Activated CD8-positive, alpha-beta memory T cell treated with anti-CD3 and anti-CD28 coated beads for 4 hours (primary cell): ENCODE measurements around the gene VAV2.

Experiments used
- DNase-seq, 2 donors: peaks; one replicate each; pipeline ENCODE4 v3.0.0-alpha.2; 2020; ENCODE audit warnings: low read depth in 2 of 2

VAV2 gene

DNA sequence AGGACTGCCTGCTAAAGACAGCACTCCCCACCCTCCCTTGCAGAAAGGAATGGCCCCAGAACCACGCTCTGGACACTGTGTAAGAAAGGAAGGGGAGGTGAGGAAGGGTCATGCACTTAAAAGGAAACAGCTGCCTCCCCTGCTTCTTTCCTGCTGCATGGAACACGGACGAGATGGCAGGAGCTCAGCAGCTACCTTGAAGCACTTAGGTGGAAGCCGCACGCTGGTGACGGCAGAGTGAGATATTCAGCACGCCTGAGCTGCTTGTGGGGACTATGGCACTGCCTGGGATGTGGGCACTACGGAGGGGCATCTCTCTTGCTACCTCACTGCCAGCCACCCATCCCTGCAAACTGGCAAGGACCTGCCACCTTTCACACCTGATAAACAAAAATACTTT is 101.5 kb downstream of the VAV2 start:
- no peak for DNase-seq

DNA sequence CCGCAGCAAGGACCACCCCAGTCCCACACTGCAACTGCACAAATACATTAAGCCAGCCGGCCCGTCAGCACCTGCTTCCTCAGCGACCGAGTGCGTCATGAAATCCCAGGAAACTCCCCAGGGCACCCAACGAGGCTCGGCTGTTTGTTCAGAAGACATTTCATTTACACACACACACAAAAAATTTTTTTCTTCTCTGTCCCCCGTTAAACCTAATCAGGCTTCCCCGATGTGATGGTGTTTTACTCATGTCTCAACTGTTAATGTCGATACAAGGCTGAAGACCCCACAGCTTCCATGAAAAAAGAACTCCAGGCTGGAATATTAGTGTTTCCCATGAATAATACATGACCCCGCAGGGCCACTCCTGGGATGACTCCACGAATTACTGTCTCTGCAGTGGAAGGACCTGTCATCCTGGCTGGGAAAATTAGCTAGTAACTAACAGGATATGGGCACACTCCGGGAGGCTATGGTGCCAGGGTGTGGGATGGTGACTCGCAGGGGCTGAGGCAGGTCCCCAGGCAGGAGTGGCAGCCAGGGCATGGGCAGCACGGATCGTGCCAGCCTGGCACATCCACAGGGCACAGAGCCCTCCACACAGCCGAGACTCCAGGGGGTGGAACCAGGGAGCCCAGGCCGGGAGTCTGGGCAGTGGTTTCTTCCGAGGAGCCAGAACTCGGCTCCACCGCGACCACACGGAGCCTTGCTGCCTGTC is 102.4 kb downstream of the VAV2 start:
- DNase-seq: no peak

DNA sequence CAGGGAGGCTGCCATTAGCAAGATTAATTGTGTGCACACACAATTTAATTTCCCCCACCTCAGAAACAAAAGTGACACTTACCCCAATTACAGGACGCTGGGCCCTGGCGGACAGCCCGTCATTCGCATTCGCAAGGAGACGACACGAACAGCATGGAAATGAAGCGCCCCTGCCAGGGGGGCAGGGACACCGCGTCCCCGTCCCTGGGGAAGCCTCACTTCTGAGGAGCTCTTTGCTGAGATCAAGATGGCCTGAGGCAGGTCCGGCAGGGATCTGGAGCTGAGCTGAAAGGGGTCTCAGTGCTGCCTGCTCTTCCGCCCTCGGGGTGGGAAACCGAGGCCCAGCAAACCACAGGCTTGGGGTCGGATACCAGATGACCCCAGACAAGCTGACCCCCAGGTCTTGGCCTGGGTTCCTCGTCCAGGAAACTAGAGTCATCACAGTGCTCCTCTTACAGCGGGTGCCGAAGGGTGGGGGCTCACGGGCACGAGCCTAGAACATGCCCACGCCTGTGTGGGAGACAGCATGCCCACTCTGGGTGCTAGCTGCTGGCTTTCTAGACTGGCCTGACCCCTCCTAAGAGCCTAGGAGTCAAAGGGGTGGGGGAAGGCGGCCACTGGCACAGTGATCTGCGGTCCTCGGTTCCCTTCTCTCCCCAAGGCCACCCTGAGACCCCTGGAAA is 103.2 kb downstream of the VAV2 start:
- DNase-seq: no peak

DNA sequence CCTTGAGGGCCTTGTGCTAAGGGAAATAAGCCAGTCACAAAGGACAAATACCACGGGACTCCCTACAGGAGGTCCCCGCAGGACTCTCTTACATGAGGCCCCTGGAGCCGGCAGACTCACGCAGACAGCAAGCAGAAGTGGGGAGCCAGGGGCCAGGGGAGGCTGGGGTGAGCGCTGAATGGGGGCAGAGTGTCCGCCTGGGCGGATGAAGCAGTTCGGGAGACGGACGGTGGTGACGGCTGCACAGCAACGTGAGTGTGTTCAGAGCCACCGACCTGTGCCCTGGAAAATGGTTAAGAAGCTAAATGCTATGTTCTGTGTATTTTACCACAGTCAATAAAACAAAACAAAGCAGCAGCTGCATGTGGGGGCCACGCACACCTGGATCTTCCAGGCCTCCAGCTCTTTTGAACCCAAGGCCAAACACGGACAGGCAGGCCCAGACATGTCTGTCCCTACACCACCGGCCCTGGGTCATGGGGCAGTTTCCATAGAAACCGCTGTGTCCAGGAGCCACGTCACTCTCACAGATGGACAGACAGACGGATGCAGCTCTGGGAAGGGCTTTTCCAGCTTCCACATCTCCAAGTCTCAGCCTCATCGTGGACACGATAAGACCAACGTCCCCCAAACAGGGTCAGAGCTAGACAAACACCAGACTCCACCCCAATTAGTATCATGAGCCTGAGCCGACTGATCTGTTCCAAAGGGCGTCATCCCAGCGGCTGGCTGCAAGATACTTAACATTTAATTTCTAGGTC is 103.9 kb downstream of the VAV2 start:
- DNase-seq: no peak

DNA sequence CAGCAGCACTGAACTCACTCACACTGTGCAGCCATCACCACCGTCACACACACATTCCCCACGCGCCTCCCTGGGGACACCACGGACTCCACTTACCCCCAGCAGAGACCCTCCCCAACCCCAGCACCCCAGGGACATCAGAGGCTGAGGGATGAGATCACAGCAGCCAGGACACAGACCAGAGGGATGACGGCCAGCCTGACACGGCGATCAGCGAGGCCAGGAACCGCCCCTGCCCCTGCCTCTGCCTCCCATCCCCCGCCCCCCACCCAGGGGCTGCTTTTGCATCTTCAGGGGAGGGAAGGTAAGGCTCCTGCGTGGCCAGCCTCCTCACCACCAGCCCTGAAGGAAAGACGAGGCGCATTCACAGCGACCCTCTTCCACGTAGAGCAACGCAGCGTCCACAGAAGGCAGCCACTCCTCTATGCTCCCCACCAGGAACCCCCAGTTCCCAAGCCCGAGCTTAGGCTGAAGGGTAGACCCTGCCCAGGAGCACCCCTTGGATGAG is 104.5 kb downstream of the VAV2 start:
- DNase-seq: no peak

DNA sequence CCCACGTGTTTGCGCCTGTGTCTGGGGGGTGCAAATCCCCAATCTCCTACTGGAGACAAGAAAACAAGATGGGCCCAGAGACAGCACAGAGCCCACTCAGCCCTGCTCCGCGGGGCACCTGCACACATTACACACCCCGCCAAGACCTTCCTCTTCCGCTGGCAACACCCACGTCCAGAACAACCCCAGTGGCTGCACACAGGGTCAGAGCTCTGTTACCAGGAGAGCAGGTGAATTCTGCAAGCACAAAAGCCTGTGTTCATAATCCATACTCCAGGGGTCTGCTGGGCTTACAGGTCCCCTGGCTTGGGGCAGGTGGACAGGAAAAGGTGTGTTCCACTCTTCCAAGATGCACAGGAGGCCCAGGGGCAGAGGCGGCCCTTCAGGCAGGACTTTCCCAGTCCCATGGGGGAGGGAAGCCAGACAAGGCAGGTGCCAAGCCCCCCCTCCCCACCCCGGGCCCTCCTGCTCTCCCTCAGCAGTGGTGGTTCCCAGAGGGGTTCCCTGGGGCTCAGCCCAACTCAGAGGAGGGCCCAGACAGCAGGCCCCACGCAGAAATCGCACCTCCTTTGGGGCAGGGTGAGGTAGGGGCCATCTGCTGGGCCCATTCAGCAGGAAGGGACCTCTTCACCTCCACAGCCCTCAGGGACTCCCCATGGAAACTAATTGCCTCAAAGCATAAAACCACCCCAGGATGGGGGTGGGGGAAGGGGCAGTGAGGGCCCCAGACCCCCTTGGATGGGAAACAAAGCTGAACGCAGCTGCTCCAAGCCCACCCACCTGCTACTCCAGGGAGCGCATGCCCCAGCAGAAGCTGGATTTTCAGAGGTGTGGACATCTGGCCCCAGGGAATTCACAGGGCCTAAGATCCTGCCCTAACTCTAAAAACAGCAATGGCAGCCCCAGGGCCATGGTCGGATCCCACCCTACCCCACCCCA is 105.3 kb downstream of the VAV2 start:
- DNase-seq: no peak

DNA sequence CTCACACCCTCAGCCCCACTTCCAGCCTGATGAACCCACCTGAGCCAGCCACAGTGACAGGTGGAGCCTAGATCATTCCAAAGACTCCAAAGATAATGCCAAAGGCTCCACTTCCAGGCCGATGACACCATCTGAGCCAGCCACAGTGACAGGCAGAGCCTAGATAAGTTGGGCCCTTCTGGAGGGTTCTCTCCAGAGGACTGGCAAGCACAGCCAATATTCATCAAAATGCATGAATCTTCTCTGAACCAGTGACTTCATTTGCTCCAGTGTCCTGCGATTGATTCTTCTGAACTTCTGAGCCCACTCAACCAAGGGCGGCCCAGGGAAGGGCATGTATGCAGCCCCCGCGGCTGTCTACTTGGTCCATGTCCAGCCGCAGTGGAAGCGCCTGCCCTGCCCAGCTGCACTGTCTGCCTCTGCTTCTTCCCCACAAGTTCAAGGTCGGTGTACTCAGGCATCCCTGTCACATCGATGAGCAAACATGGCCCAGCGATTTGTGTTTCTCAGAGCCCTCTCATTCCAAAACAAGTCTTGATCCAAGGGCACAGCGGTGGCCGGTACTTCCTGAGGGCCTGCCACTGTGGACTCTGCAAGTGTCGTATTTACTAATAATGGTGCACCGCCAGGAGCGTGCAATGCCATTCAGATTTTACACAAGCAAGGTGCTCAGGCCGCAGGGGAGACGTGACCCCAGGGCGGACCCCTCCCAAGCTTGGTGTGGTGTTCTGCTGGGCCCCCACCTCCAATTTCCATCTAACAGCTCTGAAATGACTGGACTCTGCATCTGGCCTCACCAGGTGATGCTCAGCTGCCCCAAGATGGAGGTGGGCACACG is 107.0 kb downstream of the VAV2 start:
- DNase-seq: no peak

DNA sequence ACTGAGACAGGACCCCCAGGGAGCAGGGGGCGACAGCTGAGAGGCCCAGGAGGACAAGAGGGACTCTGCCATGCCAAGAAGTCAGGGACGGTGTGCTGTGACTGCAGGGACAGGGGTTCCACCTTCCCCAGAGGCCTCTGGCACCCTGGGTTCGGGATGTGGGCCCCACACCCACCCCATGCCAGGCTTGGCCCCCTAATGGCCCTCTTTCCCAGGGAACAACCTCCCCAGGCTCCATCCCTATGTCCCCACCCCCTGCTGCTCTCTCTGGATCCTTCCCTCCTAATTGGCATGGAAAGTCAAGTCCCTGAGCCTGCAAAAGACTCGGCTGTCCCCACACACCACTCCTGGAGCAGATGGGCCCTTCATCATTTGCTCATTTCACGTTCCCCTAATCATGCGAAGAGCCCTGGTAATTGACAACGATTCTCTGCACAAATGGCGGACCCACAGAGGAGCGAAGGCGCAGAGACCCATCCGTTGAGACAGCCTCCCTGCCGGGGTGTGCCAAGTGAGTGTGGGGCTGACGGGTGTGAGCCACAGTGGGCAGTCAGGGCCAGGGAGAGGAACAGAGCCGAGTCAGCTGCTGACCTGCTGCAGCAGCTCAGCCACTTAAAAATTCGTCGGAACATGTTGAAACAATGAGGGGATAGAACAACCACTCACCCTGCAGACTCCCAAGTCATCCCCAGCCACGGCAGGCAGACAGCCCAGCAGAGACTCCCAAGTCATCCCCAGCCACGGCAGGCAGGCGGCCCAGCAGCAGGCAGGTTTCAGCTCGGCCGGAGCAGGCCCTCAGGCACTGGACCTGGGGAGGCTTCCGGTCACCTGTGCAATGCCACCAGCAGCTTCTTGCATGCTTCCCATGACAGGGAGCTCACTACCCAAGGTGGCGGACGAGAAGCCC is 109.0 kb downstream of the VAV2 start:
- DNase-seq: no peak

DNA sequence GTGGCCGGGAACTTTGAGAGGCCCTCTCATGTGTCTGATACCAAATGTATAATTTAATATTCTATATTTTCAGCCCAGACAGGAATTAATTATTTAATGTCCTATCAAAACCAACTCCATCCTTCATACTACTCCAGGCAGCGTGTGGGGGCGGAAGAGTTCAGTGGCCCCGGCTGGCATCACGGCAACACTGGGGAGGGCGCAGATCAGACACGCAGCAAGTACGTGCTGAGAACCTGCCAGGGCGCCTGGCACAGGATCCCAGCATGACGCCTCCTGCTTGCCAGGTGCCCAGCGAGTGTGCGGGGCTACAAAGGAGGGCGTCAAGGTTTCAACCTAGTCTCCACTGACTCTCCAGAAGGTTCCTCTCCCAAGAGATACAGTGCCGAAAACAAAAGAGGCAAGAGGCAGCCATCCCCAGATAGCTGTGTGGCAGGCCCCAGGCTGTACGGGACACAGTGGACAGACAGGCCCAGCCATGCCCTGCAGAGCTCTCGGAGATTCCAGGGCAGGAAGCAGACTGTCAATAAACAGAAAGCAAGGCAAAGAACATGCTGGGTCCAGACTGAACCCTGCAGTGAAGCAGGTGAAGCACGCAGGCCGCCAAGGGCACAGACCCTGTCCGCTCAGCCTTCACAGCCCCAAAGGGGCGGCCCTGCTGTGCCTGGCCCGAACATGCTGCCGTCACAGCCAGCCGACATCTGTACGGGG is 110.3 kb downstream of the VAV2 start:
- DNase-seq: no peak

DNA sequence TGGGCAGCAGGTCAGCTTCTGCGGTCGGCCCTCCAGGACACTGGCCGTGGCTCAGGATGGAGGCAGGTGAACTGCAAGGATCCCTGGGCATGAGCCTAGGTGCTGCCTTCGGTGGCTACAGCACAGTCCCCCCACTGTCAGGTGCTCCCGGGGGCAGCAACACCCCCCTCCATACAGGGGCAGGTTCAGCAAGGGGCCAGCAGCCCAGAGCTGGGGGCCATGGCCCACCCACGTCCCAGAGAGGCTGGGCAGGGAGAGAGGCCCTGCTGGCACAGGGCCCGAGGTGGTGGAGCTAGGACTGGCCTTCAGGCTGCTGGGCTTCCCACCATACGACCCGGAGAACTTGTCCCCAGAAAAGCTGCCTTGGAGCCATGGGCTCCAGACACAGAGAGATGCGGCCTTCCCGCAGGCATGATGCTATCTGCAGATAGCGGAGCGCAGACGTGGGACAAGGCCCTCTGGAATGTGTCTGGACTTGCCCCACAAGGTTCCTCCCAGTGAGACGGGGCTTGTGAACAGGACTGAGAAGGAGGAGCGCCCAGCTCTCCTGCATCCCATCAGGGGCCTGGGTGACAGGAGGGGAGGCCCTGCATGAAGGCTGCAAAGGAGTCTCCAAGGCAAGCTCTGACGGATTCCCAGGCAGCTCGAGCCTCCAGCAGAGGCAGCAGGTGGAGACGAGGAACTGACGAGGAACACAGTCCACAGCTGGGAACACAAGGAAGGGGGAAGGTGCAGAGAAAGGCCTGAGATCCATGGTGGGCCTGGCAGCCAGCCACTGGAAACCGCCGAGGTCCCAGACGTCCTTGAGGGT is 111.1 kb downstream of the VAV2 start:
- DNase-seq: no peak

DNA sequence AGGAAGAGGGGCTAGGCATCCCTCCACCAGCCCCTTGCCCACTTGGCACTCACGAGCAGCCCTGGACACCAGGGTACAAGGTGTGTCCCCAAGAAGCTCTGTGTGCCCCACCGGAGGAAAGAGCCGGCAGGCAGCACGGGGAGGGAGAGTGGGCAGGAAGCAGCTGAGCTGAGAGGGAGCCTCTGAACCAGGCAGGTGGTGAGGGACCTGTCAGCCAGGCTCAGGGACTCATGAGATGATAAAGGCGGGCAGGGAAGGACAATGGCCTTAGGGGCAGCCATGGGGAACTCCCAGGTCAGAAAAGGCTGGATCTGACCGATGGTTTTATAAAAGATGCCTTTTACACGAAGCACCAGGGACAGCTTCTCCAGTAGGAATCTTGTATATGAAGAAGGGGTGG is 112.0 kb downstream of the VAV2 start:
- no peak for DNase-seq

DNA sequence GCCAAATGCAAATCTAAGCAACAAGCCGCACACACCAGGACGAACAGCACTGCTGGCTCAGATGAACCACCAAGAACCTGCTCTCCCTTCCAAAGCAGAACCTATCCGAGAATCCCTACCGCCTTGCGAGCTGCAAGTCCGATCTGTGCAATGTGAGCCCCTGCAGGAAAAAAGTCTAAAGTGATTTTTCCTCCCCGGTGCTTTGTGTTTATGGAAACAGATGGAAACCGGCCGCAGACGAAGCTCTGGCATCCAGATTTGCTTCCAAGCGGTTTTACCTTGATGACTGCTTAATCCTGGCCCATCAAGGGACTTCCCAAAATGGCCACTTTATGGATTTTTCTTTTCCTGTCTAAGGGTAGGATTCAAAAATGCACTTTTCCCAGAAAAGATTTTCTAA is 112.5 kb downstream of the VAV2 start:
- DNase-seq: no peak

DNA sequence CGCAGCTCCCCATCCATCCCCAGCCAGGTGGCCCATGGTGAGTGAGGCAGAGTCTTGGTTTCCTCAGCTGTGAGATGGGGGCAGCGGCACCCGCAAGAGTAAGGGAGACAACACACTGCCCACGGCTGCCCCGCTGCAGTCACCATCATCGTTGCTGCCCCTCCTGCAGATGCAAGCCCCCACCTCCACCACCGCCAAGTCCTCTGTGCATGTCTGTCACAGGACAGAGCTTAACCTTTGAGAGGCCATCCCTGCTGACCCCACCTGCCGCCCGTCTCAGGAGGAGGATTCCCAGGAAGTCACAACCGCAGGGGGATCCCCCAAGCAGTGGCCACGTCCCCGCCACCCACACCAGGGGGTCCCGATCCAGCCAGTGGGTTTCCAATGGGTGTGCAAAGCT is 113.7 kb downstream of the VAV2 start:
- no peak for DNase-seq

DNA sequence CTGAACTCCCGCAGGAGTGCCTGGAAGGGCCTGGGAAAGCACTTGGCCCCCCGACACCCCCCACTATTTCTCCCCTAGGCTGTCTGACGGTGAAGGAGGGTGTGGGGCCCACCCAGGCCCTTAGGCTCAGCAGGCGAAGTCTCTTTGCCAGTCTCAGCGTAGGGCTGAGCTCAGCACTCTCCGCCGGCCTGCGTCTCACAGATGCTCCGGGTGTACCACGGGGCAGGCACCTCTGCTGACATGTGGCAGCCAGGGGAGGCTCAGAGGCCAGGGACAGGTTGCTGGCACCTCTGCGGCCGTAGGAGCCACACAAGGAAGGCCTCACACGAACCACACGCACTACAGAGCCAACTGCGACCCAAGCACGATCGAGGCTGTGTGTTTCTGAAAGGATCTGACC is 114.2 kb downstream of the VAV2 start:
- DNase-seq: no peak

DNA sequence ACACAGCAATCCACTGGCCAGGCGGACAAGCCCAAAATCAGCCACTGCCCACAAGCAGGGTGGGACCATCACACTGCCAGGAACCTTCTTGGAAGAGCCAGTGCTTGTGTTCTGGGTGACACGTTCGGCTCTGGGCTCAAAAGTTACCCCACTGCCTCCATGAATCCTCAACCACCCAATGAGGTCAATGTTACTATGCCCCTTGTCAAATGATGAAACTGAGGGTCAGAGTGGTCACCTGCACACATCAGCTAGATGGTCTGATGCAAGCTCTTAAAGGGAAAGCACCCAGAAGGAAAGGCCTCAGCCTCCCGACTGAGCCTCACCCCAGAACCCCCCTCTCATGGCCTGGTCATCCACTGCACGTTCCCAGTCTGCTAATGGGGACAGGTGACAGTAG is 114.8 kb downstream of the VAV2 start:
- no peak for DNase-seq

DNA sequence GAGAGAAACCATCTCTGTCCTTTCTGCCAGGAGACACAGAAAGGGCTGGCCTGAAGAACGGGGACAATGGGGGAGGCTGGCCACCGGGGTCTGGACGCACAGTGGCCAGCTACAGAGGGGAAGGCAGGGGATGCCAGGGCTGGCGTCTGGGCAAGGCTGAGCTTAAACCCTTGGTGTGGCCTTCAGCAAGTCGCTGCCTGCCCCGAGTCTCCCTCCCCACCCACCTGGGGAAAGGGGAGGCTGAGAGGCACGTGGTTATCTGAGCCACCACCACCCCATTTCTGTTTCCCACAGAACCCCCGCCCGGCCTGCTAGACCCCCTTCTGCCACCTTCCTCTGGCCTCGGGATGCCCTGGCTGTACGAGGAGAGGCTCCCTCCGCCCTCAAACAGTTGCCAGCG is 115.3 kb downstream of the VAV2 start:
- no peak for DNase-seq

DNA sequence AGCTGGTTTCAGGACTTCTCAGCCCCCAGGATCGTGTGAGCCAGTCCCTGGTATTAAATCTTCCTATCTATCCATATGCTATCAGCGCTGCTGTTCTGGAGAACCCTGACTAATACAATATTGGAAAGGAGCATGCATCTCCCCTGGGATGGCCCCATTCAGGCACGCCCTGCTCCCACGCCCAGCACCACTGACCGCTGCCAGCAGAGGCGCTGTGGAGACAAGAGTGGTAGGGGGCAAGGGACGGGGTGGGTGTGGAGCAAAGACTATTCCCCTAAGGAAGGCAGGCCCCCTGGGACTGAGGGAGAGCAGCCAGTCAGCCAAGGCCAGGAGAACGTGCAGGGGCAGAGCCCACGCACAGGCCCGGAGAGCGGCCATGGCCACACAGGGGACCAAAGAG is 116.0 kb downstream of the VAV2 start:
- DNase-seq: no peak

DNA sequence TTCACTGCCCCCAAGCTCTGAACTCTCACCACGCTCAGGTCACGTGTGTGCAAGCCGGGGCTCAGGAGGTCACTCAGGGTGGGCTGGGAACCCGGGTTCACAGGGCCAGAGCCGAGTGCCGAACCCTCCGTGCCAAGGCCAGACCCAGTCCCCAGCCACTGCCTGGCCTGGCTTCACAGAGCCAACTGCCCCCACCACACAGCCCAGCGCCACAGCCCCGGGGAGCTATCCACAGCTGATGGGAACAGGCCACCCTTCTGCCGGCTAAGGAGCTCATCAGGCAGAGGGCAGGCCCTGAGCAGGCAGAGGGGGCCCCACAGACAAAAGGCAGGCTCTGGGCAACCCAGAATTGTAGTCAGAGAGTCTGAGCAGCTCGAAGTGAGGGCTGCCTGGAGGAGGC is 117.0 kb downstream of the VAV2 start:
- DNase-seq: no peak
